Stimulated activated CD4-positive, alpha-beta T cell treated with anti-CD3 and anti-CD28 coated beads, TNF-alpha, amount 100 ng/mL, for 4 hours (primary cell): ENCODE results near the gene FER.
"Not testable (repeated sequence)": the region's sequence is repeated elsewhere in the genome, so short reads cannot be mapped to it uniquely, and the experiment has no call there.

Experiments used
- DNase-seq, 3 experiments: peaks; one replicate each; pipeline ENCODE4 v3.0.0-alpha.2; 2020; ENCODE audit warnings: low read depth in 3 of 3

Gene FER

GRCh38 chr5:108798513-108799265 lies 51.0 kb downstream of the FER start:
- DNase-seq = no peak

GRCh38 chr5:108801301-108801700 lies 53.6 kb downstream of the FER start:
- no peak for DNase-seq

- DNase-seq = no peak
Observed at GRCh38 chr5:108801776-108802175, 54.1 kb downstream of the FER start.

GRCh38 chr5:108810717-108811116 lies 63.0 kb downstream of the FER start:
- DNase-seq = no peak

GRCh38 chr5:108813673-108814072 lies 66.0 kb downstream of the FER start:
- DNase-seq = no peak

- DNase-seq = no peak
Observed at GRCh38 chr5:108814551-108814950, 66.9 kb downstream of the FER start.

- DNase-seq = no peak
Observed at GRCh38 chr5:108818613-108819272, 71.0 kb downstream of the FER start.

- no peak for DNase-seq
Observed at GRCh38 chr5:108820983-108821382, 73.3 kb downstream of the FER start.

GRCh38 chr5:108822211-108822947 lies 74.7 kb downstream of the FER start:
- DNase-seq = no peak

GRCh38 chr5:108827131-108827530 lies 79.4 kb downstream of the FER start:
- no peak for DNase-seq

GRCh38 chr5:108830705-108831276 lies 83.1 kb downstream of the FER start:
- no peak for DNase-seq

- no peak for DNase-seq
Observed at GRCh38 chr5:108836492-108836891, 88.8 kb downstream of the FER start.

- DNase-seq = not testable (repeated sequence)
Observed at GRCh38 chr5:108842260-108842941, 94.7 kb downstream of the FER start.

- not testable (repeated sequence) for DNase-seq
Observed at GRCh38 chr5:108851129-108851528, 103.4 kb downstream of the FER start.

- no peak for DNase-seq
Observed at GRCh38 chr5:108857905-108858304, 110.2 kb downstream of the FER start.

GRCh38 chr5:108858959-108859358 lies 111.3 kb downstream of the FER start:
- no peak for DNase-seq

- no peak for DNase-seq
Observed at GRCh38 chr5:108862211-108862610, 114.5 kb downstream of the FER start.

GRCh38 chr5:108866097-108866496 lies 118.4 kb downstream of the FER start:
- not testable (repeated sequence) for DNase-seq

GRCh38 chr5:108867656-108868055 lies 120.0 kb downstream of the FER start:
- no peak for DNase-seq

- DNase-seq = no peak
Observed at GRCh38 chr5:108869066-108869465, 121.4 kb downstream of the FER start.

GRCh38 chr5:108876451-108876850 lies 128.8 kb downstream of the FER start:
- no peak for DNase-seq

GRCh38 chr5:108878756-108879155 lies 131.1 kb downstream of the FER start:
- DNase-seq = no peak
